ENCODE results near the gene MSRB3. TPM values are rescaled to one million over a fixed set of nuclear protein-coding genes. Genes with fewer than 3 reads are reported as not detected.

The MSRB3 gene
- total and polyA plus RNA-seq, 2 of the 4 experiments (the other 2 are of a cell fraction), result 31.7 to 35.7 TPM

- intact Hi-C loops (cut with micrococcal nuclease), result no loop called here
- H3K36me3 ChIP-seq (ENCODE audit: control insufficient read depth, insufficient read depth, low read length), result no peaks in the 10 kb centered on the region; the same call in 1 of the 2 replicates
- ATAC-seq (ENCODE audit: low read depth), result no peak
- DNase-seq, result no peak
- BruUV-seq (replicated peaks), result no TSS peak
- H2BK120ac ChIP-seq (ENCODE audit: low read depth, low read length), result no peak overlapping the region
- no peak overlapping the region for H4K5ac ChIP-seq (ENCODE audit: low read depth, low read length)
- H2AK9ac ChIP-seq (replicated peaks; ENCODE audit: low read depth, low read length, poor library complexity), result no peak overlapping the region
- H3K56ac ChIP-seq (ENCODE audit: extremely low read depth, insufficient read depth, low read length), result no peak overlapping the region
- no peak overlapping the region for H2BK20ac ChIP-seq (ENCODE audit: low read depth, low read length)
- H3K27ac ChIP-seq (ENCODE audit: insufficient read depth, low read length), result no peak overlapping the region
- ChIA-PET POLR2A (ENCODE audit: unreplicated experiment) (no interaction called here), CTCF (interaction anchor here (0.7 kb wide), 1 partner anchor 31 kb away, joined by 4 read pairs; no protein-coding TSS in a partner anchor)
- no peaks in the 10 kb centered on the region for H4K20me1 ChIP-seq (ENCODE audit: insufficient read depth, low read length)
- no CpG with 5 or more reads among the region's 1 CpG for WGBS, 2 experiments (ENCODE audit: extremely low coverage in 2 of 2, insufficient read length in 1 of 2)
- no peak overlapping the region for H4K91ac ChIP-seq (ENCODE audit: insufficient read depth, low read depth, low read length)
- no peak overlapping the region for H3K4ac ChIP-seq (ENCODE audit: low read depth, low read length)
- no peak overlapping the region for H3K23ac ChIP-seq (ENCODE audit: low read depth, low read length)
- no peak overlapping the region for H4K8ac ChIP-seq (ENCODE audit: low read depth in 2 of 2, low read length in 2 of 2)
- H3K9me1 ChIP-seq (ENCODE audit: insufficient read depth, low read length), result no peaks in the 10 kb centered on the region
- H3K27me3 ChIP-seq (ENCODE audit: control insufficient read depth, insufficient read depth, low read length), result no peaks in the 10 kb centered on the region
- H3K9ac ChIP-seq (ENCODE audit: low read depth, low read length), result no peak overlapping the region
- H3K4me1 ChIP-seq (ENCODE audit: control insufficient read depth, insufficient read depth, low read length), result no peaks in the 10 kb centered on the region
- dilution Hi-C loops (cut with HindIII; ENCODE audit: low sequenced_read_pairs, unreplicated experiment), result no loop called here
- in situ Hi-C loops (cut with MboI; ENCODE audit: low sequenced_read_pairs), result no loop called here
- H3K79me1 ChIP-seq (ENCODE audit: low read depth in 1 of 2, low read length in 2 of 2), result peaks cover 0 to 3% of the 10 kb centered on the region in 2 experiments; a peak in 2 of 4 replicates
- no peak for TF ChIP-seq USF2 (IDR thresholded peaks at IDR 0.05; ENCODE audit: low read depth, low read length)
- no peak for TF ChIP-seq SMC3 (IDR thresholded peaks at IDR 0.05; ENCODE audit: low read depth, low read length)
- TF ChIP-seq CTCF (conservative IDR thresholded peaks at IDR 0.05; ENCODE audit: low read depth, low read length), result no peak
- TF ChIP-seq MXI1 (IDR thresholded peaks at IDR 0.05; ENCODE audit: borderline replicate concordance, low read depth, low read length), result no peak
- no peak for TF ChIP-seq FOS (IDR thresholded peaks at IDR 0.05; ENCODE audit: low read depth, low read length)
- TF ChIP-seq BHLHE40 (IDR thresholded peaks at IDR 0.05; ENCODE audit: low read depth, low read length), result no peak
- no peak for TF ChIP-seq MAZ (IDR thresholded peaks at IDR 0.05; ENCODE audit: borderline replicate concordance, low read depth, low read length)
- no peak for TF ChIP-seq ELK1 (IDR thresholded peaks at IDR 0.05; ENCODE audit: borderline replicate concordance, low read depth, low read length)
- no peak for TF ChIP-seq CHD1 (IDR thresholded peaks at IDR 0.05; ENCODE audit: low read depth, low read length)
- TF ChIP-seq CEBPB (IDR thresholded peaks at IDR 0.05; ENCODE audit: low read depth, low read length), result no peak
- TF ChIP-seq RFX5 (IDR thresholded peaks at IDR 0.05; ENCODE audit: low read depth, low read length), result no peak
- no peak for TF ChIP-seq POLR2A (IDR thresholded peaks at IDR 0.05; ENCODE audit: low read depth, low read length)
- no peak for TF ChIP-seq RCOR1 (IDR thresholded peaks at IDR 0.05; ENCODE audit: insufficient replicate concordance, low read length)
- no peak for TF ChIP-seq NFE2L2 (IDR thresholded peaks at IDR 0.05; ENCODE audit: low read depth, low read length)
- no peak for TF ChIP-seq MAFK (IDR thresholded peaks at IDR 0.05; ENCODE audit: low read depth, low read length)
- TF ChIP-seq RAD21 (IDR thresholded peaks at IDR 0.05; ENCODE audit: low read length), result no peak
- H3K14ac ChIP-seq (replicated peaks; ENCODE audit: low read depth, low read length), result no peak overlapping the region
- no peak overlapping the region for H2AK5ac ChIP-seq (ENCODE audit: low read depth, low read length)
- H3K9me3 ChIP-seq (ENCODE audit: control insufficient read depth, insufficient read depth, low read length), result no peaks in the 10 kb centered on the region
- no peak overlapping the region for H2BK5ac ChIP-seq (ENCODE audit: low read depth, low read length, poor library complexity, severe bottlenecking)
- H3K18ac ChIP-seq (ENCODE audit: low read depth, low read length), result no peak overlapping the region
- no peak overlapping the region for H2BK15ac ChIP-seq (ENCODE audit: low read depth, low read length)
- H3K4me3 ChIP-seq (ENCODE audit: insufficient read depth, low read depth, low read length), result no peak overlapping the region
- no peak overlapping the region for H3K4me2 ChIP-seq (ENCODE audit: low read depth, low read length)
- H2AFZ ChIP-seq (replicated peaks; ENCODE audit: low read length, poor library complexity), result no peak overlapping the region
These were observed 65.3 kb downstream of the MSRB3 start for GRCh38 chr12:65343801-65344200.

All from IMR-90 (cell line).